Esophagus mucosa (tissue), 1 donor: ENCODE data around the gene KCNQ5. TPM values are rescaled to one million over a fixed set of nuclear protein-coding genes. Genes with fewer than 3 reads are reported as not detected.

Source experiments
- ATAC-seq: fragments of 200-7000 bp; cut with Tn5 transposase; one replicate; pipeline ENCODE4 v1.9.1; 2020
- total RNA-seq: library from RNA; stranded (reverse); gene quantifications from one replicate; pipeline ENCODE4 v1.2.4, GENCODE V29; 2023
- donor health status: DM: yes; HTN: yes; CAD: no.

The KCNQ5 gene
- total RNA-seq, 1 donor from 2014 or later, result 0.96 TPM

- ATAC-seq, result no peak
Observed at GRCh38 chr6:72810571-72811280, 188.9 kb downstream of the KCNQ5 start.

- no peak for ATAC-seq
Observed at GRCh38 chr6:72811971-72812421, 190.1 kb downstream of the KCNQ5 start.

GRCh38 chr6:72813807-72814596 is 192.1 kb downstream of the KCNQ5 start:
- no peak for ATAC-seq

- no peak for ATAC-seq
Observed at GRCh38 chr6:72816022-72816421, 194.2 kb downstream of the KCNQ5 start.

DNA sequence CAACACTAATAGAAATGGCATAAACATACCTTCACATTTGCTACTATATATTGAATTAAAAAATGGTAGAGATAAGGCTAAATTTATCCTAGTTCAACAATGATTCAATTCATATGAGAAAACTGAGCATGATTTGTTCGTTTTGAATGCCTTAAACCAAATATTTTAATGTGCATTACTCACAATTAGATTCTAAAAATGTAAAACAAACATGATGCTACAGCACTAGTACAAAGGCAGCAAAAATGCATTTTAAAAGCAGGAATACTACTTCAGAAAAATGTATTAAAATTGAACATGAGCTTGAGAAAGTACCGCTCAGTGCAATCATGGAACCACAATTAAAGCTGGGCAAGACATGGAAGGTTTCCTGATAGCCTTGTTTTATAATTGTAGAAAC is 195.3 kb downstream of the KCNQ5 start:
- ATAC-seq, result no peak

DNA sequence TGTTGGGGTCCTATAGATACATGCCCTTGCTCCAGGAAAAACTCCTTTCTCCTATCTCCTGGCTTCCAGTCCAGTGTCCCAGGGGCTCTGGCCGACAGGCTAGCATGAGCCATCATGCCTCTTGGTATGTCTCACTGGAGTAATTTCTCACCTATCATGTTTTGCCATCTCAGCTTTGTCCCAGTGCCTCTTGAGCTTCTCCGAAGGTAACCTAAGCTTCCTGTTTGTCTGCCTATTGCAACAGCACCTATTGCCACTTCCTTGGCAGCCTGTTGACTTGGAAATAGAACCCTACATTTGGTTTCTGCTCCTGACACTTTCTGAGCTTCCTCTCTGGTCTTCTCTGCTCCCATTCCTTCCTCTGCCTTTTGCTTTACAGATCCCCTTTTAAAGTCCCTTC is 197.7 kb downstream of the KCNQ5 start:
- ATAC-seq, result peak; percentile 75

GRCh38 chr6:72820153-72820552 is 198.3 kb downstream of the KCNQ5 start:
- no peak for ATAC-seq

GRCh38 chr6:72820906-72821305 is 199.0 kb downstream of the KCNQ5 start:
- ATAC-seq, result no peak

- ATAC-seq, result no peak
Observed at GRCh38 chr6:72822023-72822422, 200.2 kb downstream of the KCNQ5 start.

DNA sequence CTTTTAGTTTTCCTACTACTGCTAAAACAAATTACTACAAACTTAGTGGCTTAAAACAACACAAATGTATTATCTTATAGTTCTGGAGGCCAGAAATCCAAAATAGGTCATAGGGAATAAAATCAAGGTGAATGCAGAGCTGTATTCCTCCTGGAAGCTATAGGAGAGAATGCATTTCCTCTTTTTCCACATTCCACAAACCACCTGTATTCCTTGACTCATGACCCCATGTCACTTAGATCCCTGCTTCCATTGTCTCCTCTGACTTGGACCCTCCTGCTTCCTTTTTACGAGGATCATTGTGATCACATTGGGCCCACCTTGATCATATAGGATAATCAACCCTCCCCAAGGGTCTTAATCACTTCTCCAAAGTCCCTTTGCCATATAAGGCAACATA is 200.8 kb downstream of the KCNQ5 start:
- ATAC-seq, result no peak

DNA sequence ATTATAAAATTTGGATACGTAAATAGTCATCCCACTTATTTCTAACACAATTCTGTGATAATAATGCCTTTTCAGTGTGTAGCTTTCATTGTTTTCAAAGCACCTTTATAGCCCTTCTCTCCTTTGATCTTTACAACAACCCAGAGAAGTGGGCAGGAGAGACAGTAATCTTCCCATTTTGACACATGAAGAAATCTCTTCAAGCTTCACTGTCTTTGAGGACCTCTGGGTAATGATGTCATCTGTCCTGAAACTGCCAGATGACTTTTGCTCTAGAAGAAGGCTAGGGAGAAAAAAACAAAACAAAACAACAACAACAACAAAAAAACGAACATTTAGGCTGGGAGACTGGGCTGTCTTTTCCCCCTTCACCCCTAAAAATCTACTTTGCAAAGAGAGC is 203.0 kb downstream of the KCNQ5 start:
- ATAC-seq, result no peak

DNA sequence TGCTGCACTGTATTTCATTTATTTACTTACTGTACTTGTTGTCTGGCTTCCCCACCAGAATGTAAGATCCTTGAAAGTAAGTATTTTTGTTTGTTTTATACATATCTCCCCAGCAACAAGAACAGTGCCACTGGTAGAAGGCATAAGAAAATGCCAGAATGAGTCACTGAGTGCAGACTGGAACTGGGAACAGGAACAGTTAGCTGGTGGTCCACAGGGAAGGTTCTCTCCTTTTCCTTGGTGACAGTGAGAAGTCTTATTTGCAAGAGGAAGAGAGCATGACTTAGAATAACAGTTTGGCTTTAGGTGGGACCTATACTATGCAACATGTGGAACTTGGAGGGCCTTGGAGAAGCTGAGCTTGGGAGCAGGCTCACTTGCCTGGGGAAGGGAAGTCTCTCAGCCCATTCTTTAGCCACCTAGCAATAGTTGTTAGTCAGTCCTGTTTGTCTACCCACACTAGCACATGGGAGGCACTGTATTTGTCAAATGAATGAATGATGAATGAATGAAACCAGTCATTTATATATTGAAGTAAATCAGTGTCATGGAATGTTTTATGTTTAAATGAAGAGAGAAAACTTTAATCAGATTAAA is 203.5 kb downstream of the KCNQ5 start:
- no peak for ATAC-seq

- ATAC-seq, result no peak
Observed at GRCh38 chr6:72826037-72826436, 204.2 kb downstream of the KCNQ5 start.

- ATAC-seq, result no peak
Observed at GRCh38 chr6:72826744-72827438, 205.0 kb downstream of the KCNQ5 start.

DNA sequence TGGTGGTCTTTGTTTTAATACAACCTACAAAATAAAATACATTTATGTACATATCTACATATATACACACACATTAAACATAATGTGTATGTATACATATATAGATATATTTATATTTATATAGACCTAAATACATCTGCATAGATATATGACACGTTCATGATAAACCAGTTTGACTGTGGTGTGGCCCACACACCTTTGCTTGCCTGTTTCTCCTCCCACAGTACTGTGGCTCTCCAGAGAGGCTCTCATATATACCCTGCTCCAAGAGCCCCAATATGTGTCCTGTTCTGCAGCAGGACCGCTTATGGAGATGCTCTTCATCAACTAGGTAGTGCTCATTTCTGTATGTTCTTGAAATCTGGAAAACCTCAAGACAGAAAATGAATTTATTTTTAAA is 207.0 kb downstream of the KCNQ5 start:
- ATAC-seq, result peak; percentile 78

GRCh38 chr6:72832271-72832670 is 210.4 kb downstream of the KCNQ5 start:
- no peak for ATAC-seq

DNA sequence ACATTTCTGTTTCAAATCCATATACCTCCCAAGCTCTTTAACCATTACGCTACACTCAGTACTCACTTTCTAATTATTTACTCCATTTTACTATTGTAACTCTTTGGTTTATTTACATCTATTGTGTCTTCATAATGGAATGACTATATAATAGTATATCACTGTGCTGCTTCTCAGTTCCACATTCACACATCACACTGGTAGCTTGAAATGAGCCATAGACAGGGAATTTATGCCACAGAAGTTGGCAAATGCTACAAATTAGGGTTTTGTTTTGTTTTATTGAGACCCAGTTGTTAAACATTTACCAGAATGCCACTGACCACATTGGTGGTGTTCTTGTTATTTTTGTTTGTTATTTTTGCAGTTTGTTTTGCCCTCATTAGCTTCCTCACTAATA is 213.9 kb downstream of the KCNQ5 start:
- ATAC-seq, result no peak

GRCh38 chr6:72836971-72837370 is 215.1 kb downstream of the KCNQ5 start:
- ATAC-seq, result no peak

- ATAC-seq, result no peak
Observed at GRCh38 chr6:72841195-72841594, 219.3 kb downstream of the KCNQ5 start.

GRCh38 chr6:72842140-72842539 is 220.3 kb downstream of the KCNQ5 start:
- no peak for ATAC-seq

- no peak for ATAC-seq
Observed at GRCh38 chr6:72844614-72845013, 222.8 kb downstream of the KCNQ5 start.

DNA sequence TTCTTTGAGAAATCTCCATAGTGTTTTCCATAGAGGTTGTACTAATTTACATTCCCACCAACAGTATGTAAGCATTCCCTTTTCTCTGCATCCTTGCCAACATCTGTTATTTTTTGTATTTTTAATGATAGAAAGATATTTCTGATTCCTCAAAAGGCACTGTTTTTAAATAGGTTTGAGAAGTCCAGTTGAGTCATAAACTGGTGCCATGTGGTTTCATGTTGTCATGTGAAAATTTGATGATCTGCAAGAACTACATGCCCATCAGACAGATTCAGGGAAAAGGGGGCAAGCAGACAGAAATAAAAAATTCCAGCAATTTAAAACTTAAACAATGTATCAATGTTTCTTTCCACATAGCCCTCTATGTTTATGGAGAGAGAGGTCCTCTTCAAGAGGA is 227.5 kb downstream of the KCNQ5 start:
- no peak for ATAC-seq

- ATAC-seq, result no peak
Observed at GRCh38 chr6:72850040-72850439, 228.2 kb downstream of the KCNQ5 start.
